NB4 (cell line): Measurements from ENCODE around the gene FBXL17.

Experiments
- MYC ChIP-seq: IDR thresholded peaks from 2 replicates; pipeline ENCODE4 v1.6.1; 2011; ENCODE audit warnings: low read depth, low read length
- POLR2A ChIP-seq: IDR thresholded peaks from 2 replicates; pipeline ENCODE4 v1.6.1; 2011; ENCODE audit warnings: mild to moderate bottlenecking; ENCODE audit not compliant: insufficient read length; ENCODE audit errors: extremely low read depth
- TF ChIP-seq, protein P1 (sequence below): IDR thresholded peaks from one replicate; pipeline ENCODE4 v1.5.1; 2012; ENCODE audit warnings: low read depth, low read length
- TF ChIP-seq, protein P2 (sequence below): IDR thresholded peaks from 2 replicates; pipeline ENCODE4 v1.6.1; 2011; ENCODE audit warnings: low read depth, low read length

GRCh38 chr5:107980923-107981692 lies 400.8 kb downstream of the FBXL17 start:
- TF ChIP-seq, protein P1, sequence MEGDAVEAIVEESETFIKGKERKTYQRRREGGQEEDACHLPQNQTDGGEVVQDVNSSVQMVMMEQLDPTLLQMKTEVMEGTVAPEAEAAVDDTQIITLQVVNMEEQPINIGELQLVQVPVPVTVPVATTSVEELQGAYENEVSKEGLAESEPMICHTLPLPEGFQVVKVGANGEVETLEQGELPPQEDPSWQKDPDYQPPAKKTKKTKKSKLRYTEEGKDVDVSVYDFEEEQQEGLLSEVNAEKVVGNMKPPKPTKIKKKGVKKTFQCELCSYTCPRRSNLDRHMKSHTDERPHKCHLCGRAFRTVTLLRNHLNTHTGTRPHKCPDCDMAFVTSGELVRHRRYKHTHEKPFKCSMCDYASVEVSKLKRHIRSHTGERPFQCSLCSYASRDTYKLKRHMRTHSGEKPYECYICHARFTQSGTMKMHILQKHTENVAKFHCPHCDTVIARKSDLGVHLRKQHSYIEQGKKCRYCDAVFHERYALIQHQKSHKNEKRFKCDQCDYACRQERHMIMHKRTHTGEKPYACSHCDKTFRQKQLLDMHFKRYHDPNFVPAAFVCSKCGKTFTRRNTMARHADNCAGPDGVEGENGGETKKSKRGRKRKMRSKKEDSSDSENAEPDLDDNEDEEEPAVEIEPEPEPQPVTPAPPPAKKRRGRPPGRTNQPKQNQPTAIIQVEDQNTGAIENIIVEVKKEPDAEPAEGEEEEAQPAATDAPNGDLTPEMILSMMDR, result no peak
- TF ChIP-seq POLR2A (no peak), MYC (no peak)
- TF ChIP-seq, protein P2, sequence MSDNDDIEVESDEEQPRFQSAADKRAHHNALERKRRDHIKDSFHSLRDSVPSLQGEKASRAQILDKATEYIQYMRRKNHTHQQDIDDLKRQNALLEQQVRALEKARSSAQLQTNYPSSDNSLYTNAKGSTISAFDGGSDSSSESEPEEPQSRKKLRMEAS, result no peak
